ENCODE data around the gene HJURP.

The HJURP gene

GRCh38 chr2:233829193-233830110 lies 24.9 kb downstream of the HJURP start:
- no peak for DNase-seq

GRCh38 chr2:233828546-233829192 lies 25.7 kb downstream of the HJURP start:
- no peak for DNase-seq

- DNase-seq = no peak
Measured at GRCh38 chr2:233824373-233824772, 30.0 kb downstream of the HJURP start.

GRCh38 chr2:233823731-233824121 lies 30.6 kb downstream of the HJURP start:
- no peak for DNase-seq

- DNase-seq = no peak
Measured at GRCh38 chr2:233822781-233823730, 31.3 kb downstream of the HJURP start.

GRCh38 chr2:233822101-233822771 lies 32.1 kb downstream of the HJURP start:
- DNase-seq = no peak

- DNase-seq = no peak
Measured at GRCh38 chr2:233821709-233822100, 32.6 kb downstream of the HJURP start.

- no peak for DNase-seq
Measured at GRCh38 chr2:233821196-233821595, 33.1 kb downstream of the HJURP start.

GRCh38 chr2:233820774-233821105 lies 33.6 kb downstream of the HJURP start:
- DNase-seq = no peak

- no peak for DNase-seq
Measured at GRCh38 chr2:233819884-233820773, 34.2 kb downstream of the HJURP start.

GRCh38 chr2:233818639-233819621 lies 35.4 kb downstream of the HJURP start:
- DNase-seq = no peak

GRCh38 chr2:233817995-233818638 lies 36.2 kb downstream of the HJURP start:
- no peak for DNase-seq

GRCh38 chr2:233817361-233817911 lies 36.9 kb downstream of the HJURP start:
- no peak for DNase-seq

- no peak for DNase-seq
Measured at GRCh38 chr2:233816771-233817170, 37.6 kb downstream of the HJURP start.

GRCh38 chr2:233816334-233816733 lies 38.0 kb downstream of the HJURP start:
- no peak for DNase-seq

GRCh38 chr2:233815861-233816260 lies 38.5 kb downstream of the HJURP start:
- no peak for DNase-seq

GRCh38 chr2:233814056-233814835 lies 40.1 kb downstream of the HJURP start:
- no peak for DNase-seq

- DNase-seq = no peak
Measured at GRCh38 chr2:233813236-233814055, 40.9 kb downstream of the HJURP start.

Data from activated CD4-positive, alpha-beta T cell treated with anti-CD3 and anti-CD28 coated beads, Interleukin-2, amount 50 U/mL, for 1 hour (primary cell).